GM13977 (cell line): ENCODE measurements around the gene TUBGCP2.

ENCODE experiments used
- DNase-seq: peaks from one replicate; pipeline ENCODE4 v3.0.0; 2012; ENCODE audit warnings: low spot score
- CTCF ChIP-seq: IDR thresholded peaks from 2 replicates; pipeline ENCODE4 v1.5.1; 2012; ENCODE audit warnings: mild to moderate bottlenecking, control low read depth; ENCODE audit not compliant: insufficient read depth; ENCODE audit errors: extremely low read depth, missing control alignments
- in situ Hi-C: fragments of 300-500 bp; cut with MboI; formaldehyde crosslinking; loops from one replicate; pipeline ENCODE4 v1.12.0; 2022; ENCODE audit warnings: low sequenced_read_pairs, low pct_unique_long_range_greater_than_20kb, mixed read lengths, inconsistent platforms; ENCODE audit not compliant: unreplicated experiment

The TUBGCP2 gene

GRCh38 chr10:133315847-133316246, 7.2 kb upstream of the TUBGCP2 start:
- TF ChIP-seq CTCF: no peak
- in situ Hi-C loops: no loop called here
- DNase-seq: no peak

DNA sequence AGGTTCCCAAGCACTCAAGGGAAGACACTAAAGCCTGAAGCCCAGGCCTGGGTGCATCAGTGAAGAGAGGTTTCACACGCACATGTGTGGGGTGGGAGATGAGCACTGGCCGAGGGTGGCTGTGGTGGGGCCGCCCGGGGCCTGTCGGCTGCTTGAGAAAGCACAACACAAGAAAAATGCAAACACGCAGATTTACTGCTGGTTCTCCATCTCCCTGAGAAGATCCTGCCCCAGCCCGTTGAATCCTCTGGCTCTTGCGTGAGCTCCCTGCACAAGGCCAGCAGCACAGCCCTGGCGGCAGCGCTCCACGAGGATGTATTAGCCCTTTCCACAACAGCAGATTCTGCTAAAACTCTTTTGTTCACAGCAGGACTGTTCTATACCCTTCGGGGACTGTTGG, 6.2 kb upstream of the TUBGCP2 start:
- DNase-seq: no peak
- in situ Hi-C loops: no loop called here
- no peak for TF ChIP-seq CTCF

GRCh38 chr10:133313192-133313591, 4.5 kb upstream of the TUBGCP2 start:
- TF ChIP-seq CTCF: no peak
- DNase-seq: no peak
- in situ Hi-C loops: no loop called here

DNA sequence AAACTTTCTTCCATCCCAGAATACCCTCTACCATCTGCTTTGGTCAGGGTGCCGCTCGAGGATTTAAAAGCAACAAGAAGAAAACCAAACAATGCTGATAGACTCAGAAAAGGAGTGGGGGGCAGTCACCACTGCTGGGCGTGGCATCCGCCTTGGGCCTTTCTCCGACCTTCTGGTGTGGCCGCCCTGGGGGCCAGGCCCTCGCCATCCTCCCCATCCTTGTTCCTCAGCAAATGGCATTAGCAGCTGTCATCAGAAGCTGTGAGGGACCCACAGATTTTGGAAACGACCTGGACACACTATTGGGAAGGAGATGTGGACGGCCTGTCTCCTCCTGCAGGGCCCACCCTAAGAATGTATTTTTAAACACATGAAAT, 4.1 kb upstream of the TUBGCP2 start:
- no peak for DNase-seq
- TF ChIP-seq CTCF: no peak
- in situ Hi-C loops: no loop called here

- TF ChIP-seq CTCF: no peak
- in situ Hi-C loops: no loop called here
- no peak for DNase-seq
Measured at GRCh38 chr10:133312016-133312768, 3.5 kb upstream of the TUBGCP2 start.

GRCh38 chr10:133311570-133311969, 2.9 kb upstream of the TUBGCP2 start:
- TF ChIP-seq CTCF: no peak
- no peak for DNase-seq
- in situ Hi-C loops: no loop called here
